ENCODE data around the gene UBE2E2.
A peak's percentile ranks its signal among the peaks of the same experiment; 100 is the strongest.

UBE2E2 gene

GRCh38 chr3:23549148-23549910 is 346.2 kb downstream of the UBE2E2 start:
- no peak for DNase-seq

DNA sequence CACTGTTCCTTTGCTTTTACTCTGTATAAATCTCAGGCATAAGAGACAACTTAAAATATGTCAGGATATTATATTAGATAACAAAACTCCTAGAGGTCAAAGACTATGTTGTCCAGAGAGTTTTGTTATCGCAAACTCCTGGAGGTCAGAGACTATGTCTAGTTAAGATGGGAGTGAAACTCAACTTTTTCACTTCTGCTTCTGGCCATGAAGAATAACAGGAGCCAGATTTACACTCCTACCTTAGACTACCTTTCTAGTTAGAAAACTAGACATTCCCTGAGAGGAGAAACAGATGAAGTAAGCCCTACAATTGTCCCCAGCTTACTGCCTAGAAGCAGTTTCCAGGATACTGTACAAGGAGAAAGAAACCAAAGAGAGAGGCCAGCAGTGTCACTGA is 347.3 kb downstream of the UBE2E2 start:
- DNase-seq, result no peak

GRCh38 chr3:23552506-23552905 is 349.4 kb downstream of the UBE2E2 start:
- DNase-seq, result no peak

- no peak for DNase-seq
Observed at GRCh38 chr3:23553353-23553752, 350.2 kb downstream of the UBE2E2 start.

GRCh38 chr3:23565041-23565775 is 362.1 kb downstream of the UBE2E2 start:
- no peak for DNase-seq

GRCh38 chr3:23566499-23566898 is 363.4 kb downstream of the UBE2E2 start:
- DNase-seq, result no peak

DNA sequence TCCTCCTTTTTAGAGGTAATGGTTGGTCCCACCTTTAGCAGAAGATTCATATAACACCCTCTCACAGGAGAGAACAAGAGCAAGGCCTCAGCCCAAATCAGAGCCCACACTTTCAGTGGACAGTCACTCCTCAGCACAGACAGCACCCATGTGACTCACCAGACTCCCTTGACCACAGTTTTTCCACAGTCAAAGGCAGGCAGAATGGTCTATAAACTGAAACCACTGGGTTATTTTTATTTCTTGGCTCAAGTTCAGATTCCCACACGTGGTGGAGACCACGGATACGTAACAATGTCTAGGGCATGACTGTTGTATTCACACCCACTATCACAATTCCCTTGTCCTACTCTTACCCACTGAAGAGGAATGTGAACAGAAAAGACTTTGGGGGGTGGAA is 364.8 kb downstream of the UBE2E2 start:
- no peak for DNase-seq

DNA sequence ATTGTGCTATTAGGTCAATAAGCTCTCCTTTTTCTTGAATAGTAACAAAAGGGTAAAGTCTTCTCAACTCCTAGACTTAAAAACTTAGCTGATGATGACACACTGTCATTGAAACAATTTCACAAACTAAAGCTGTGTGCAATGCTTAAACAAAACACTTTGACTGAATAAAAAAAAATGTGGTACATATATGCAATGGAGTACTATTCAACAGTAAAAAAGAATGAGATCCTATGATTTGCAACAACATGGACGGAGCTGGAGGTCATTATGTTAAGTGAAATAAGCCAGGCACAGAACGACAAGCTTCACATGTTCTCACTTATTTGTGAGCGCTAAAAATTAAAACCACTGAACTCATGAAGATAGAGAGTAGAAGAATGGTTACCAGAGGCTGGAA is 370.7 kb downstream of the UBE2E2 start:
- DNase-seq, result no peak

- no peak for DNase-seq
Observed at GRCh38 chr3:23574822-23575315, 371.7 kb downstream of the UBE2E2 start.

GRCh38 chr3:23575697-23576096 is 372.6 kb downstream of the UBE2E2 start:
- DNase-seq, result no peak

DNA sequence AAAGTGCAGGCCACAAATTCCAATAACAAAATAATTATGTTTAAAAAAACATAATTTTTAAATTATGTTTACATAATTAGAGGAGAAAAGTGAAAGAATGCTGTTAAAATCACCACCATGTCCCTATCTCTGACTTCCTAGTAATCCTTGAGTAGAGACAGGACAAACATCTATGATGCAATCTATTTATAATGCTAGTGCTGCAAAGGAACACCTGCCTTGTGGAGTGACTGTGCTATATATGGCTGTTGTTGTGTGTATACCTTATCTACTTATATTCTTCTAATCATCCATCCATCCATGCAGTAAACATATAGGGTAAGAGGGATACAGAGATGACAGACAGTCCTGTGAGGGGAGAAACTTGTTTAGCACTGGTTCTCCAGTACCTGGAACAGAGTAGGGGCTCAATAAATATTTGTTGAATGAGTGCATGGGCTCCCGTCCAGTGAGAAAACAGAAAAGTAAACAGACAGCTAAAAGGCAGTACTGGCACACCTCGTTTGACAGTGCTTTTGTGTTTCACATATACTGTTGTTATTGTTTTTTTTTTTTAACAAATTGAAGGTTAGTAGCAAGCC is 373.3 kb downstream of the UBE2E2 start:
- peak; percentile 22 for DNase-seq

- no peak for DNase-seq
Observed at GRCh38 chr3:23580096-23580713, 377.1 kb downstream of the UBE2E2 start.

- no peak for DNase-seq
Observed at GRCh38 chr3:23583980-23584740, 381.0 kb downstream of the UBE2E2 start.

GRCh38 chr3:23587513-23587912 is 384.4 kb downstream of the UBE2E2 start:
- DNase-seq, result no peak

- no peak for DNase-seq
Observed at GRCh38 chr3:23588547-23588946, 385.4 kb downstream of the UBE2E2 start.

GRCh38 chr3:23589602-23590001 is 386.5 kb downstream of the UBE2E2 start:
- no peak for DNase-seq

DNA sequence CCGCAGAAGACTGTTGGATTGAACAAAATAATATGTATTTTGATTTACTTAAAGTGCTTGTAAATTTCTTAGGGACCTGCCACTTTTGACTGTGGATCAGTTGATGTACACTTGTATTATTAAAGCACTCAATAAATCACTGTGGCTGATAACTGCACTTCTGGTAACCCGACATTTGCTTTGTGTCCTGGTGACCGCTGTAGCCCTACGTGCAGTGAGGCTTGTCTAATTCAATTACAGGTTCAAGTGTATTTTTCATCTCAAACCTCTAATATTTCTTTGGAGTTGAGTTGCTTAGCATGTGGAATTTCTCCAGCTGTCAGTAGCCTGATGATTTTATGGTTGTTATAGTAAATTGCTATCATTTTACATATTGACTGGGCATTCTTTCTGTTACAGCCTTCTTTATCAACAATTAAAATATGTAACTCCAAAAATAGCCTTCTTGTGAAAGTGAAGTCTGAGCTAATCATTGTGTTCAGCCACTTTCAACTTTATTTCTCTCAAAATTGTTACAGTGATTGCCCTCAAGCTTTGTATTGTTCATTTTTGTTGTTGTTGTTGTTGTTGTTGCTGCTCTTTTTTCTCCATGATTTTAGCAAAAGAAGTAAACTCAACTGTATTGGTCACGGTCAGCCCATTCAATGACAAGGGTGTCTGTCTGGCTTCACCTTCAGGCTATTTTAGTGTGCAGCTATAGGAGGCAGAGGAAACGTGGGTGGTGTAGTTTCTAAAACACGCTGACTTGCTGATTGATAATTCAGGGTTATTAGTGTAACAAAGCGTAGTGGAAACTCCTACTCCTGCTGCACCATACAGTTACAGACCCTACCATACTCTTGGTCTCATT is 387.5 kb downstream of the UBE2E2 start:
- no peak for DNase-seq

- DNase-seq, result no peak
Observed at GRCh38 chr3:23591374-23591773, 388.2 kb downstream of the UBE2E2 start.

DNA sequence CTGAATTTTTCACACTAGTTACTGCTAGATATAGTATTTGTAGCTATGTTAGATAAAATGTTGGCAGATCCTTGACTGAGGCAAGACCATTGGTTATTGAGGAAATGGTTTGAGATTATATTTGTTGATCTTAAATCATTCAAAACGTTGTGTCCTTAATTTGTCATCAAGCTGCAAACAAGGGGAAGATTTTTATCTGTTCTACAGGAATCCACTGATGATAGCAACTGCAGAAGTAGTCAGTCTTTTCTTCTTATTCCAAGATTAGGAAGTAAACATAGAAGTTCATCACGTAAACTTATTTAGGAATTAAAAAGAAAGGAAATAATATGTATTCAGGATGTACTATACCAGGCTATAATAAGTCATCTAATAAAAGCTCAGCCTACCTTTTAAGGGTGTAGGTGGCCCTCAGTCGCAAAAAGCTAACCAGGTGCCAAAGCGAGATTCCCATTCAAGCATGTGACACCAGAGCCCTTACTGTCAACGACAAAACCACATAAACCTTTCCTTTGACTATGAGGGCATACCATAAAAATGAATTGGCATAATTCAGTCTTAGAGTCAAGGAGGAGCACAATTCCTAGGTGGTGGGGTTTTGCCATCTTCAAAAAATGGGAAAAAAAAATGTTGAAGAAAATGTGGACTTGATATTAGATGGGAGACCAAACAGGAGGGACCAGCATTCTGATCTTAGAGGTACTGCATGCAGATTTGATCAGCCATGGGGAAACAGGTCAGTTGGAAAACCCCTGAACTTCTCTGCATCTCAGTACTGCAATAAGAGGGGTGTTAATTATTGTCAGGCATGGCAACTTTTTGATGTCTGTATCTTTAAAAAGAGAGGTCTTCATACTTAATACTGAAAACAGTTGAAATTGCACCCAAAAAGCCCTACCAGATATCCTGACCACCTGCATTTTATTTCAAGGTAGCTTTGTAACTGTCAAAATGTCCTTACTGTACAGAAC is 390.1 kb downstream of the UBE2E2 start:
- no peak for DNase-seq

DNA sequence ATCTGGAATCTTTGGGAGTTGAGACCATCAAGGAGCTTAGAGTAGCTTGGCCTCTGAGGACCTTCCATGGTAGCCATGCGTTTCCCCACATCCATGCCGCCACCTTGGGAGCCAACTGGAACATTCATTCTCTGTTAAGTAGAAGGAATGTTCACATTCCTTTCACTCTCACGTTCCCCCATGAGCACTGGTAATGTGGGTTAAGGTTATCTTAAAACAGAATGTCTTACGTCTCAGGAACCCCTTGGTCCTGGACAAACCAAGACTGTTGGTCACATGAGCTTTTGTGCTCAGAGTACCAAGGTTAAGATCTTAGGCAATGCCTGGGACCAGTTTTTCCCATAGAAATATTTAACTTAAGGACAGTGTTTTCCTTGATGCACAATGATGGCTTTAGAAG is 390.9 kb downstream of the UBE2E2 start:
- DNase-seq, result no peak
